Stimulated activated effector memory CD8-positive, alpha-beta T cell treated with anti-CD3 and anti-CD28 coated beads, Interleukin-12 subunit alpha, Interleukin-12 subunit beta, amount 100 ng/mL, for 72 hours (primary cell): Measurements from ENCODE around the gene ATG4B.

Source experiments
- ATAC-seq: fragments of 150-1000 bp; cut with Tn5 transposase; 2 replicates; pipeline ENCODE4 v1.10.0; 2021
- DNase-seq, 2 donors: peaks; one replicate each; pipeline ENCODE4 v3.0.0; 2021 to 2022; ENCODE audit warnings: low spot score in 2 of 2
- H3K27ac Mint-ChIP-seq: one replicate; pipeline ENCODE4 v1.8.0; 2022; ENCODE audit warnings: mild to moderate bottlenecking, mixed read lengths
- H3K36me3 Mint-ChIP-seq: one replicate; pipeline ENCODE4 v1.8.0; 2022; ENCODE audit warnings: mild to moderate bottlenecking, mixed read lengths
- H3K4me1 Mint-ChIP-seq: one replicate; pipeline ENCODE4 v1.8.0; 2022; ENCODE audit warnings: mixed read lengths
- H3K4me3 Mint-ChIP-seq: one replicate; pipeline ENCODE4 v1.8.0; 2022; ENCODE audit warnings: mild to moderate bottlenecking, mixed read lengths
- H3K9me3 Mint-ChIP-seq: one replicate; pipeline ENCODE4 v1.8.0; 2022; ENCODE audit warnings: mixed read lengths

ATG4B gene

DNA sequence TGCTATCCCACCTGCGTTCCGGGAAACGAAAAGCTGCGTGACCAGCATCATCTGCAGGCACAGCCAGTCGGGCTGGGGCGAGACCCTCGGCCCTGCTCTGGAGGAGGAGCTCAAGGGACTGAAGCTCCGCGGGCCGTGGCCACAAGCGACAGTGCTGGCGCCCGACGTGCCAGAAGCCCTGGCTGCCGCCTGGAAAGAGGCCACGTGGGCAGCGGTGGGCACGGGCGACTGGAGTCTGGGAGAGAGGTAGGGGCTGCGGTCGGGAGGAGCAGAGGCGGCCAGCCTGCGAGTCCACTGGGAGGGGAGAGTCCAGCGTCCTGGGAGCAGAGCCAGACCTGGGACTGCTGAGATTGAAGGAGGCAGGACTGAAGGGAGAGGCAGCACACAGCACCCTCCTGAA, 39.9 kb downstream of the ATG4B start:
- no peak overlapping the region for H3K27ac Mint-ChIP-seq
- no peak overlapping the region for H3K4me3 Mint-ChIP-seq
- no peaks in the 10 kb centered on the region for H3K9me3 Mint-ChIP-seq
- ATAC-seq (no peak), DNase-seq (no peak)
- peaks cover 70% of the 10 kb centered on the region for H3K36me3 Mint-ChIP-seq
- H3K4me1 Mint-ChIP-seq = peaks cover 22% of the 10 kb centered on the region

DNA sequence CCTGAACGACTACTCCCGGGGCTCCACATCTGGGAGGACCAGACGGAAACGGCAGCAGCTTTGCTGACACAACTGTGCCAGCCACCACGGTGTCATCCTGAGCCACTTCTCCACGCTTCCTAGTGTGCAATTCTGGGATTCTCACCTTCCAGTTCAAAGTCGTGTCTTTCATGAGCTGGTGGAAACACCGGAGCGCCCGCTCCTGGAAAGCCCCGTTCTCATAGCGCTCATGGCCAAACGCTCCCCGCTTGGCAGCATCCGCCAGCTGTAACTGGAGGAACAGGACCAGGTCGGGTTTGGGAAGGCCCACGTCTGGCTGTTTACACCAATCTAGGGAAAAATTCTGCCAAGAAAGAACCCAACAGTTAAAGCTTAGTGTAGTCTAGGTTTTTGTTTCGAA, 40.8 kb downstream of the ATG4B start:
- Mint-ChIP-seq H3K36me3 (peaks cover 72% of the 10 kb centered on the region), H3K4me3 (no peak overlapping the region), H3K4me1 (peaks cover 13% of the 10 kb centered on the region), H3K9me3 (no peaks in the 10 kb centered on the region), H3K27ac (no peak overlapping the region)
- ATAC-seq (no peak), DNase-seq (no peak)

DNA sequence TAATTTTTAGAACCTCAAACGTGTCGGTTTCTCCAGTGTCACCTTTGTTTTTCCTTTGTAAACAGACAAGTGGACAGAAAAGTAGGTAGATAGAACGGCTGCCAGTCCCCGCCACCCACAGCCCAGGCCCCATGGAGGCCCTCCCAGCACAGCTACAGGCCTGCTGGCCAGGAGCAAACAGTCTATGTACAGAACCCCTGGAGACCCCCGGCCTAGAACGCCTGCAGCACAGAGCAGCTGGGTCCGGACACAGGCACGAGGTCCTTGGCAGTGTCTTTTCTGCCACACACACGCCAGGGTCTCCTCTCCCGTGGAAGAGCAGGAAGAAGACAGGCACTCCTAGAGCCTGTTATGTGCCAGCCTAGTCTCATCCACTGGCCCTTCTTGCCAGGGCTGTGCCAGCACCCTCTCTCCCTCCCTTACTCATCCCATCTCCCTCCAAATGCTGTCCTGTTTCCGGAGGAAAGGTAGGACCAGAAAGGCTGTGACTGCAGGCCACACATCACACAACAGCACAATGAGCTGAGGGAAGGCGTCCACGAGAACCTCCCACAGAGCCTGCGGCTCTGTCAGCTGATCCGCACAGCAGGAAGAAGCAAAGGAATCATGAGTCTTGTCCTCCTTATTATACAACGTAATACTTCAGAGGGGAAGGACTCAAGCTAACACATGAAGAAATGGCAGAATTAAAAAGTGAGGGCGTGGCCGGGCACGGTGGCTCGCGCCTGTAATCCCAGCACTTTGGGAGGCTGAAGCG, 41.5 kb downstream of the ATG4B start:
- Mint-ChIP-seq H3K9me3 (no peaks in the 10 kb centered on the region), H3K36me3 (peaks cover 78% of the 10 kb centered on the region), H3K27ac (peak overlapping the region; percentile 74), H3K4me3 (no peak overlapping the region), H3K4me1 (peaks cover 6% of the 10 kb centered on the region)
- ATAC-seq (no peak), DNase-seq (no peak)

DNA sequence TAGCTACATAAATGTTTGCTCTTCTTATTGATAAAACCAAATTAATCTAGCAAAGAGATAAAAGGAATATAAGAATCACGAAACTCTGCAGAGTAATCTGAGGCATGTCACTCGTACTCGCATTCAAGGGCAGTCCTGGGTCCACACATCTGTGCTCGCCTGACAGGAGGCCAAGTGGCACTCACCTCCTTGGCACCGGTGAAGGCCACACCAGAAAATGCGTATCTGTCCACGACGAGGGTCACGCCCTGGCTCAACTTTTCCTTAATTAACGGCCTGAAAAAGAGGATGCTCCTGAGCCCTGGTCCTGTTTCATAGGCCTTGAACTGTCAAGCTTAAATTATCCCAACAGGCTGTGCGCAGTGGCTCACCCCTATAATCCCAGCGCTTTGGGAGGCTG, 42.6 kb downstream of the ATG4B start:
- ATAC-seq (no peak), DNase-seq (no peak)
- Mint-ChIP-seq H3K9me3 (no peaks in the 10 kb centered on the region), H3K4me1 (peaks cover 14% of the 10 kb centered on the region), H3K27ac (peak overlapping the region; percentile 38), H3K36me3 (peaks cover 89% of the 10 kb centered on the region), H3K4me3 (no peak overlapping the region)

DNA sequence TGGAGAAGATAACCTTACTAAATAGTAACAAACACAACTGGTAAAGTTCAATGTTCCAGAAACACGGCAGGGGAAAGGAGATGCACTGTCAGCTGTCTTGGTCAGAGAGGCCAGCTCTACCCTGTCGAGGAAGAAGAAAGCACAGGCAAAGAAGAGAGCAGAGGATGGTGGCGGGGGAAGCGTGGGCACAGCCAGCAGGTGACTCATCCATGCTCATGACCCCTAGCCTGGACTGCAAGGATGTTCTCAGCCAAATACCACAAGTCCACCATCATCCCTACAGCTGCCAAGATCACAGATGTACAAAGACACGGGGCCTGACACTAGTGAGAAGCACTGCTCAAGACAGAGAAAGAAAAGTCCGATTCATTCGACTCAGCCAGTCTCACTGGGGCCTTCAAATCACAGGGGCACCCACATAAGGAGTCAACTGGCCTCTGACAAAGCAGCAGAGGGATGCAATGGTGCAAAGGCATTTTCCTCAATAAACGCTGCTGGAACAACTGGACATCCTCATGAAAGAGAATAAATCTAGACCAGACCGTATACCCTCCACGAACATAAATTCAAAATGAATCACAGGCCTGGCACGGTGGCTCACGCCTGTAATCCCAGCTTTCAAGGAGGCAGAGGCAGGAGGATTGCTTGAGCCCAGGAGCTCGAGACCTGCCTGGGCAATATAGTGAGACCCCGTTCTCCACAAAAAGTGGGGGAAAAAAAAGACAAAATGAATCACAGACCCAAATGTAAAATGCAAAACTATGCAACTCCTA, 43.5 kb downstream of the ATG4B start:
- H3K4me1 Mint-ChIP-seq = peaks cover 14% of the 10 kb centered on the region
- ATAC-seq (no peak), DNase-seq (no peak)
- H3K36me3 Mint-ChIP-seq = peaks cover 99% of the 10 kb centered on the region
- no peaks in the 10 kb centered on the region for H3K9me3 Mint-ChIP-seq
- H3K27ac Mint-ChIP-seq = peak overlapping the region; percentile 38
- H3K4me3 Mint-ChIP-seq = no peak overlapping the region

DNA sequence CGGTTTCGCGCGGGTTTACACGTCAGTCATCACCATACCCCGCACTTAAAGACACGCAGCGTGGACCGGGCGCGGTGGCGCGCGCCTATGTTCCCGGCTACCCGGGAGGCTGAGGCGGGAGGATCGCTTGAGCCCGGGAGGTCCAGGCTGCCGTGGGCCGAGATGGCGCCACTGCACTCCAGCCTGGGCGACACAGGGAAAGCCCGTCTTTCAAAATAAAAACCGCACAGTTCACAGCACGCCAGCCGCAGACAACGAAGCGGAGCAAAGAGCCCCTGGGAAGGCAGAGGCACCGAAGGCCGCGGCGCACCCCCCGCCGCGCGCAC, 48.8 kb downstream of the ATG4B start:
- ATAC-seq (peak; percentile 6), DNase-seq (no peak)
- H3K9me3 Mint-ChIP-seq = no peaks in the 10 kb centered on the region
- peaks cover 82% of the 10 kb centered on the region for H3K36me3 Mint-ChIP-seq
- peaks cover 25% of the 10 kb centered on the region for H3K4me1 Mint-ChIP-seq
- peak overlapping the region; percentile 91 for H3K4me3 Mint-ChIP-seq
- H3K27ac Mint-ChIP-seq = peak overlapping the region; percentile 96

DNA sequence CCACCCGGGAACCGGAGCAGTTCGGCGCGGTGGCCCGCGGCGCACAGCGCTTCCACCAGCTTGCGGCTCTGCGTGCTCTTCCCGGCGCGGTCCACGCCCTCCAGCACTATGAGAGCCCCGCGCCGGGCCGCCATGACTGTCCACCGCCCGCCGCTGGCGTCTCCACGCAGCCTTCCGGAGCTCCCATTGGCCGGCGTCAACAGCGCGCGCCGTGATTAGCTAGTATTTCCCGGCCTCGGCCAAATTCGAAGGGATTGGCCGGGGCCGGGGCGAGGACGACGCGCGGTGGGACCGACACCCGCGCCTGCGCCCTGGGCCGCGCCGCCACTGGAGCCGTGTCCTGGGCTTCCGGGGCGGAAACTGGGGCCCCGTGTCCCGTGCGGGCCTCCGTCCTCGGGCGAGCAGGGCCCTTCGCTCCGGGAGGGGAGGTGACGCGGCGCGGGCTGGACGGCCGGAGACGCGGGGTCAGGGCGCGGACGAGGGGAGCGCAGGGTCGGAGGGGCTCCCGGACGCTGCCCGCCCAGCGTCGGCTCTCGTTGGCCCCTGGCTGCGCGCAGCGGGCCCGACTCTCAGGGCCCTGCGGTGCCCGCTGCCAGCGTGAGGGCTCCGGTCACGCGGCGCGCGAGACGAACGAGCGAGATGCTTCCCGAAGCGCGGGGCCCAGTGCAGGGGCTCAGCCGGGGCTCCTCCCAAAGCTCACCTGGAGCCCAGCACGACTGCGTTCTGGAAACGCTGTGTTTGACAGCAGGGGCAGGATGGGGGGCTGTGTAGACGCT, 49.3 kb downstream of the ATG4B start, which contains the start of gene DTYMK:
Gene DTYMK, minus strand, starts transcription at position 166 of the 776 bp plus-strand sequence. Its CDS starts 32 bp downstream, at position 134.
- peak within 1 kb of the TSS; percentile 96 for H3K27ac Mint-ChIP-seq

GRCh38 chr2:241689306-241689705, 51.8 kb downstream of the ATG4B start:
- Mint-ChIP-seq H3K4me1 (peaks cover 22% of the 10 kb centered on the region), H3K27ac (peak overlapping the region; percentile 26), H3K36me3 (peaks cover 82% of the 10 kb centered on the region), H3K9me3 (no peaks in the 10 kb centered on the region), H3K4me3 (peak overlapping the region; percentile 91)
- ATAC-seq (no peak), DNase-seq (no peak)

More for the DNA sequence above, 49.3 kb downstream of the ATG4B start, which contains the start of gene DTYMK:
- peaks cover 25% of the 10 kb centered on the region for H3K4me1 Mint-ChIP-seq
- peaks cover 82% of the 10 kb centered on the region for H3K36me3 Mint-ChIP-seq
- peak; percentile 97 for ATAC-seq
- no peaks in the 10 kb centered on the region for H3K9me3 Mint-ChIP-seq
- peak within 1 kb of the TSS; percentile 91 for H3K4me3 Mint-ChIP-seq
- peak; percentile 95 to 97 for DNase-seq

- DNase-seq = no peak
- H3K4me1 Mint-ChIP-seq = peaks cover 16% of the 10 kb centered on the region
- peaks cover 82% of the 10 kb centered on the region for H3K36me3 Mint-ChIP-seq
- H3K9me3 Mint-ChIP-seq = no peaks in the 10 kb centered on the region
- H3K4me3 Mint-ChIP-seq = no peak overlapping the region
- no peak overlapping the region for H3K27ac Mint-ChIP-seq
- ATAC-seq = no peak
Measured at GRCh38 chr2:241690202-241690717, 52.8 kb downstream of the ATG4B start.

GRCh38 chr2:241692448-241692847, 55.0 kb downstream of the ATG4B start:
- Mint-ChIP-seq H3K4me1 (peaks cover 16% of the 10 kb centered on the region), H3K36me3 (peaks cover 70% of the 10 kb centered on the region), H3K27ac (no peak overlapping the region), H3K9me3 (no peaks in the 10 kb centered on the region), H3K4me3 (no peak overlapping the region)
- ATAC-seq (no peak), DNase-seq (no peak)

GRCh38 chr2:241695651-241696050, 58.2 kb downstream of the ATG4B start:
- ATAC-seq (no peak), DNase-seq (no peak)
- Mint-ChIP-seq H3K9me3 (no peaks in the 10 kb centered on the region), H3K4me3 (no peak overlapping the region), H3K4me1 (peaks cover under 1% of the 10 kb centered on the region), H3K27ac (peak overlapping the region; percentile 1), H3K36me3 (peaks cover 61% of the 10 kb centered on the region)

DNA sequence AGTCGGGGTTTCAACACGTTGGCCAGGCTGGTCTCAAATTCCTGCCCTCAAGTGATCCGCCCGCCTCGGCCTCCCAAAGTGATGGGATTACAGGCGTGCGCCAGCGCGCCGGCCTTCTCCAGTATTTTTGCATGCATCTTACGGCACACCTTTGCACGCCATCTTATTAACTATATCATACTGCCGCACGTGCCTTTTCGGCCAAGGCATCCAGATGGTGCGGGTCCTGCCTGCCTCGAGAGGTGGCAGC, 63.6 kb downstream of the ATG4B start:
- Mint-ChIP-seq H3K36me3 (peaks cover 52% of the 10 kb centered on the region), H3K9me3 (no peaks in the 10 kb centered on the region), H3K4me3 (peak overlapping the region; percentile 85), H3K27ac (peak overlapping the region; percentile 91), H3K4me1 (peaks cover 26% of the 10 kb centered on the region)
- DNase-seq (no peak), ATAC-seq (no peak)

GRCh38 chr2:241701399-241702154, 64.1 kb downstream of the ATG4B start, which contains the start of gene ING5:
Gene ING5, plus strand, starts transcription at chr2:241702039. Its CDS starts 27 bp downstream, at chr2:241702066.
- ATAC-seq (peak; percentile 78), DNase-seq (peak; percentile 97)
- Mint-ChIP-seq H3K9me3 (no peaks in the 10 kb centered on the region), H3K4me1 (peaks cover 26% of the 10 kb centered on the region), H3K27ac (peak within 1 kb of the TSS; percentile 91), H3K4me3 (peak within 1 kb of the TSS; percentile 85), H3K36me3 (peaks cover 57% of the 10 kb centered on the region)

DNA sequence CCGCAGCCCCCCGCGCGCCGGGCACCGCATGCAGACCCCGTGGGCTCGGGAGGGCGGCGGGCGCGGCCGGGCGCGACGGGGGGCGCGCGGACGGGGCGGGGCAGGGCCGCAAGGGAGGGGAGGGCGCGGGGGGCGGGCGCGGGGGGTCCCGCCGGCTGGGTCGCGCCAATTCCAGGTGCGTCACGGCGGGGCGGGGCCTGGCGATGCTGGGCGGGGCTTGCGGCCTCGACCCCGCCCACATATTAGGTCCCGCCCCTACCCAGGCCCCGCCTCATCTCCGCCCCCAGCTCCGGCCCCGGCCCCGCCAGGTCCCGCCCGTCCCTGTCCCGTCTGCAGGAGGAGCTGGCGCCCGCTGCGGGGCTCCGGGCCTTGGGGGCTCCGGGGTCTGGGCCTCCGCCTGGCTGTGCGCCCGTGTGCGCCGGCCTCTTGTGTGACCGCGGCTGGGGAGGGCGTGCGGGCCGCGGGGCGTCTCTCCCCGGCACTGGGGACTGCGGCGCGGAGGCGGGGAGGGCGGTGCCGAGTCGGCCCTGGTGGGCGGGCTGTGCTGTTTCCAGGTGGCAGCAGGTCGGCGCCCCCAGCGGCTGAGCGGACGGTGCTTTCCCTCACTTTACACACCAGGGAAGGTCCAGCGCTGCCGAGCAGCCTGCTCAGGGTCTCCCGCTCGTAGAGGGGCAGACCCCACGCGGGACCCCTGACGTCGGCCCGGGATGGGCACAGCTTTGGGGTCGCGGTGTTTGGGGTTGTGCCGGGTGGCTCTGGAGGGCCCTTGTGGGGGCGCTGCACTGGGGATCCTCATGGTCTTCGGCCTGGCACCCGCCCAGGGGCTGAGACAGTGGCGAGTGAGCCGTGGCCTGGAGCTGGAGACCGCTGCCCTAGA, 64.9 kb downstream of the ATG4B start:
- H3K4me3 Mint-ChIP-seq = peak overlapping the region; percentile 85

More for the DNA sequence above, 64.9 kb downstream of the ATG4B start:
- ATAC-seq = peak; percentile 77
- Mint-ChIP-seq H3K36me3 (peaks cover 65% of the 10 kb centered on the region), H3K9me3 (no peaks in the 10 kb centered on the region), H3K27ac (peak overlapping the region; percentile 85), H3K4me1 (peaks cover 26% of the 10 kb centered on the region)
- DNase-seq = peak; percentile 88 to 95
